Kidney epithelial cell (primary cell): ENCODE results near the gene PCDH15. TPM values are rescaled to one million over a fixed set of nuclear protein-coding genes. Genes with fewer than 3 reads are reported as not detected.

Experiments
- DNase-seq: peaks from one replicate; pipeline ENCODE4 v3.0.0-alpha.2; 2010; ENCODE audit warnings: low read depth
- H3K27me3 ChIP-seq: 2 replicates; pipeline ENCODE4 v1.6.0; 2011; ENCODE audit warnings: low read length; ENCODE audit not compliant: control insufficient read depth, insufficient read depth
- H3K36me3 ChIP-seq: 2 replicates; pipeline ENCODE4 v1.5.1; 2011; ENCODE audit warnings: low read length; ENCODE audit not compliant: control insufficient read depth, insufficient read depth
- H3K4me3 ChIP-seq: 2 replicates; pipeline ENCODE4 v1.5.1; 2011; ENCODE audit warnings: low read depth, mild to moderate bottlenecking, control low read depth, low read length
- total RNA-seq: library from RNA; depleted of rRNA; stranded (reverse); fragments of >200 nt; gene quantifications from 2 replicates; pipeline ENCODE4 v1.2.3, GENCODE V29; 2015
- TF ChIP-seq, protein P1 (sequence below): IDR thresholded peaks from 2 replicates; pipeline ENCODE4 v1.5.1; 2011; ENCODE audit warnings: mild to moderate bottlenecking, moderate library complexity, low read length, control low read depth, inconsistent platforms; ENCODE audit not compliant: insufficient read depth, poor library complexity, severe bottlenecking

Gene PCDH15
- total RNA-seq, 1 donor from 2014 or later: not detected

DNA sequence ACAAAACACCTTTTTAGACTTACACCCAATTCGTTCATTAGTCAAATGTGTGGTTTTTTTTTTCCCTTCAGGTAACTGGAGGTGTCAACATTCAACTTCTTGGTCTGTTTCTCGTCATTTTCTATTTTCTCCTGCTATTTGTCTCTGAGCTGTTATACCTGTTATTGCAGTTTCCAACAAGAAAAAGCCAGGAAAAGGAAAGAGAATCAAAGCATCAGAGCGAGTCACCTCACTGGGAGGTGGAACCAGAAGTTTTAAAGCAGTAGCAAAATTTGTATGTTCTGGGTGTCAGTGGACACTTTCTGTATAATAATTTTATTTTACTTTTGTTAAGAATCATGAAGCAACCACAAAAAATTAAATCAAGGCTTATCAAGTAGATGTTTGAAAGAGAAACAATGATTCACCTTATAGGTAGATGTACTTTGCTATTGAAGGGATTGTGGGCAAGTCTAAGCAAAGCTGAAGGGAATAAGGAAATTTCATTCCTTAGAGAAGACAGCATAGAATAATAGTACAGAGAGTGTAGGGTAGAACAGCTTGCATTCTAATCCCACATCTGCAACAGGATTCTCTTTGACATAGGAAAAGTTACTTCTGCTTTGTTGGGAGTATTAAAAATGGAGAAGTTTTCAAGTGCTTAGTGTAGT is 675.8 kb downstream of the PCDH15 start:
- TF ChIP-seq, protein P1, sequence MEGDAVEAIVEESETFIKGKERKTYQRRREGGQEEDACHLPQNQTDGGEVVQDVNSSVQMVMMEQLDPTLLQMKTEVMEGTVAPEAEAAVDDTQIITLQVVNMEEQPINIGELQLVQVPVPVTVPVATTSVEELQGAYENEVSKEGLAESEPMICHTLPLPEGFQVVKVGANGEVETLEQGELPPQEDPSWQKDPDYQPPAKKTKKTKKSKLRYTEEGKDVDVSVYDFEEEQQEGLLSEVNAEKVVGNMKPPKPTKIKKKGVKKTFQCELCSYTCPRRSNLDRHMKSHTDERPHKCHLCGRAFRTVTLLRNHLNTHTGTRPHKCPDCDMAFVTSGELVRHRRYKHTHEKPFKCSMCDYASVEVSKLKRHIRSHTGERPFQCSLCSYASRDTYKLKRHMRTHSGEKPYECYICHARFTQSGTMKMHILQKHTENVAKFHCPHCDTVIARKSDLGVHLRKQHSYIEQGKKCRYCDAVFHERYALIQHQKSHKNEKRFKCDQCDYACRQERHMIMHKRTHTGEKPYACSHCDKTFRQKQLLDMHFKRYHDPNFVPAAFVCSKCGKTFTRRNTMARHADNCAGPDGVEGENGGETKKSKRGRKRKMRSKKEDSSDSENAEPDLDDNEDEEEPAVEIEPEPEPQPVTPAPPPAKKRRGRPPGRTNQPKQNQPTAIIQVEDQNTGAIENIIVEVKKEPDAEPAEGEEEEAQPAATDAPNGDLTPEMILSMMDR: no peak
- no peaks in the 10 kb centered on the region for H3K27me3 ChIP-seq
- DNase-seq: no peak
- H3K4me3 ChIP-seq: no peak overlapping the region
- no peaks in the 10 kb centered on the region for H3K36me3 ChIP-seq

DNA sequence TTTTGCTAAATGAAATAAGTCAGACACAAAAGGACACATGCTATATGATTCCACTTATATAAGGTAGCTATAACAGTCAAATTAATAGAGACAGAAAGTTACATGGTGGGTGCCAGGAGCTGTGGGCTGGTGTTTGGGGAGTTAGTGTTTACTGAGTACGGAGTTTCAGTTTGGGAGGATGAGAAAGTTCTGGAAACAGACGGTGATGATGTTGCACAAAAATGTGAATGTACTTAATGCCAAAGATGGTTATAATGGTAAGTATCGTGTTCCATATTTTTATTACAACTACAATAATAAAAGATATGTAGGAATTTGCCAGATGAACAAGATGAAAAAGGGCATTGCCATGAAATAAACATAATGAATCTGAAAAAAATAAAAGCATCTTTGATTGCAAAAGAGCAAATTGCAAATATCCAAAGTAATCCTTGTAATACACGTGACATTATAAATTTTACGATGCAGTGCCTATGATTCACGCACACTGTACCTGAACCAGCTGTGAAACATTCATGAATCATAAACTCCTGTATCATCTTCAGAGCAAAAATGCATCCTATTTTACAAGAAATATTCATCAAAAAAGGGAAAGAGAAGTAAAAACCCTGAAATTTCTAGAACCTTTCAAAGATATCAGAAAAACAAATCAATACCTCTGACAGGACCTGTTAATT is 676.7 kb downstream of the PCDH15 start:
- no peak for DNase-seq
- TF ChIP-seq, protein P1: no peak
- no peak overlapping the region for H3K4me3 ChIP-seq
- H3K27me3 ChIP-seq: no peaks in the 10 kb centered on the region
- no peaks in the 10 kb centered on the region for H3K36me3 ChIP-seq

DNA sequence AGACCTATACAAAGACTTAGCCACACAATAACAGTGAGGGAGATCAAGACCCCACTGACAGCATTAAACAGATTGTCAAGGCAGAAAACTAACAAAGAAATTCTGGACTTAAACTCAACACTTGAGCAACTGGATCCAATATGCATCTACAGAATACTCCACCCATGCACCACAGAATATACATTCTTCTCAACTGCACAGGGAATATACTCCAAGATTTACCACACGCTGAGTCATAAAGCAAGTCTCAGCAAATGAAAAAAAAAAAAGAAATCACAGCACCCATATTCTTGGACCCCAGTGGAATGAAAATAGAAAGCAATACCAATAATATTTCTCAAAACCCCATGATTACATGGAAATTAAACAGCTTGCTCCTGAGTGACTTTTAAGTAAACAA is 680.2 kb downstream of the PCDH15 start:
- no peak for DNase-seq
- Histone ChIP-seq H3K27me3 (no peaks in the 10 kb centered on the region), H3K36me3 (no peaks in the 10 kb centered on the region), H3K4me3 (no peak overlapping the region)
- TF ChIP-seq, protein P1: no peak

DNA sequence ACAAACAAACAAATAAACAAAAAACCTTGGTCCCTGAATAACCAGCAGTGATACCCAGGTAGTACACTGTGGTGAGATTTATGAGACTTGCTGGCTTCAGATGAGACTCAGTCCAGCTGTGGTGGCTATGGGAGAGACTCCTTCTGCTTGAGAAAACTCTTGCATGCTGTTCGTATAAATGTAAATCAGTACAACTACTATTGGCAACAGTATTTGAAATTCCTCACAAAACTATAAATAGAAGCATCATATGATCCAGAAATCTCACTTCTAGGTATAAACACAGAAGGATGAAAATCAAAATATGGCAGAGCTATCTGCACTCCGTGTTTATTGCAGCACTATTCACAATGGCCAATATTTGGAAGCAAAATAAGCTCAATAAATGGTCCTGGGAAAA is 692.1 kb downstream of the PCDH15 start:
- H3K36me3 ChIP-seq: no peaks in the 10 kb centered on the region
- no peaks in the 10 kb centered on the region for H3K27me3 ChIP-seq
- TF ChIP-seq, protein P1: no peak
- DNase-seq: no peak
- H3K4me3 ChIP-seq: no peak overlapping the region

DNA sequence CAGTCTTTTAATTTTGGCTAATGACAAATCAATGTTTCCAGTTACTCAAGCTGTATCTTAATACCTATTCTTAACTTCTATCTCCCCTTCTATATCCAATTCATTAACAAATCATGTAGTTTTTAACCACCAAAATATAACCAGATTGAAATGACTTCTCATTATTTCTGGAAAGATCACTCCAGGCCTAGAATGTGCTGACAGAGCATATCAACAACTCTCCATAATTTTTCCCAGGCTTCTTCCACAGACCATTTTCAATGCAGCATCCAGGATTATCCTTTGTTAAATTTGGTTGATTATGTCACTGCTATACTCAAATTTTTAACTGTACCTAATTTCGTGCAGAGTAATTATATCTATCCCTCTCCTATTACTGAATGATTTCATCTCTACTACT is 704.1 kb downstream of the PCDH15 start:
- no peak for DNase-seq
- TF ChIP-seq, protein P1: no peak
- Histone ChIP-seq H3K36me3 (no peaks in the 10 kb centered on the region), H3K27me3 (no peaks in the 10 kb centered on the region), H3K4me3 (no peak overlapping the region)
